Astrocyte of the cerebellum (primary cell): Measurements from ENCODE around the gene CSNK2A2.

Experiments used
- DNase-seq: peaks from one replicate; pipeline ENCODE4 v3.0.0-alpha.2; 2011; ENCODE audit warnings: low read depth
- H3K4me3 ChIP-seq: 2 replicates; pipeline ENCODE4 v1.5.1; 2011; ENCODE audit warnings: mild to moderate bottlenecking, low read depth, low read length, moderate library complexity
- in situ Hi-C: cut with HindIII; loops from 2 replicates; pipeline ENCODE4 v1.10.0; 2017; ENCODE audit warnings: low sequenced_read_pairs
- TF ChIP-seq, protein P1 (sequence below): IDR thresholded peaks from 2 replicates; pipeline ENCODE4 v1.5.1; 2012; ENCODE audit warnings: low read length, low read depth, moderate library complexity, mild to moderate bottlenecking; ENCODE audit errors: missing control alignments

Gene CSNK2A2

DNA sequence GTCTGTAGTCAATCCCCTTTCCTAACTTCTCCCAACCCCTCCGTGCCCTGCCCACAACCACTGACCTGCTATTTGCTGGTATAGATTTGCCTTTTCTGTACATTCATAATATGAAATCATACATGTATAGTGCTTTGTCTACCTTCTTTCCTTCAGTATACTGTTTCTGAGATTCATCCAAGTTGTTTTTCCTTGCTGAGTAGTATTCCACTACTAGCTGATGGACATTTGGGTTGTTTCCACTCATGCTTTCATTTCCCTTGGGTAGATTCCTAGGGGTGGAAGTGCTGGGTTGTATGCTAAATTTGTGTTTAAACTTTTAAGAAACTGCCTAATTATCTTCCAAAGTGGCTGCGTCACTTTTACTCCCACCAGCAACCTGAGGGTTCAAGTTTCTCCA is 27.7 kb downstream of the CSNK2A2 start:
- TF ChIP-seq, protein P1, sequence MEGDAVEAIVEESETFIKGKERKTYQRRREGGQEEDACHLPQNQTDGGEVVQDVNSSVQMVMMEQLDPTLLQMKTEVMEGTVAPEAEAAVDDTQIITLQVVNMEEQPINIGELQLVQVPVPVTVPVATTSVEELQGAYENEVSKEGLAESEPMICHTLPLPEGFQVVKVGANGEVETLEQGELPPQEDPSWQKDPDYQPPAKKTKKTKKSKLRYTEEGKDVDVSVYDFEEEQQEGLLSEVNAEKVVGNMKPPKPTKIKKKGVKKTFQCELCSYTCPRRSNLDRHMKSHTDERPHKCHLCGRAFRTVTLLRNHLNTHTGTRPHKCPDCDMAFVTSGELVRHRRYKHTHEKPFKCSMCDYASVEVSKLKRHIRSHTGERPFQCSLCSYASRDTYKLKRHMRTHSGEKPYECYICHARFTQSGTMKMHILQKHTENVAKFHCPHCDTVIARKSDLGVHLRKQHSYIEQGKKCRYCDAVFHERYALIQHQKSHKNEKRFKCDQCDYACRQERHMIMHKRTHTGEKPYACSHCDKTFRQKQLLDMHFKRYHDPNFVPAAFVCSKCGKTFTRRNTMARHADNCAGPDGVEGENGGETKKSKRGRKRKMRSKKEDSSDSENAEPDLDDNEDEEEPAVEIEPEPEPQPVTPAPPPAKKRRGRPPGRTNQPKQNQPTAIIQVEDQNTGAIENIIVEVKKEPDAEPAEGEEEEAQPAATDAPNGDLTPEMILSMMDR: no peak
- in situ Hi-C loops: no loop called here
- H3K4me3 ChIP-seq: no peak overlapping the region
- DNase-seq: no peak

DNA sequence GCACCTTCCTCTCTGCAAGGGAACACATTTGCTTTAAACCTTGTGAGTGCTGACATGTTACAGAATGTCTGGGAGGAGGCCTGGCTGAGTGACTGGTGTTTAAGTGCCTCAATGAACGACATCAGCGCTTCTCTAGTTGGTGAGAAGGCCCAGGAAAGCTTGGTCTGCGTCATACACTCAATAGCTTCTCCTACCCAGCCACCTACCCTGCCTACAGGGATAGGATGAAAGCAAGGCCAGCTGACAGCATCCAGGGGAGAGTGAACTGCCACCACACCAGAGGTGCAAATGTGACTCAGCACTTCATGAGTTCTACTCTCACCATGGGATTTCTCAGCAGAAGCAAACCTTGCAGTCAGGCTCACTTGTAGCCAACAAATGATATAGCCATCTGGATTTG is 37.1 kb downstream of the CSNK2A2 start:
- H3K4me3 ChIP-seq: no peak overlapping the region
- no peak for DNase-seq
- TF ChIP-seq, protein P1: no peak
- in situ Hi-C loops: no loop called here

DNA sequence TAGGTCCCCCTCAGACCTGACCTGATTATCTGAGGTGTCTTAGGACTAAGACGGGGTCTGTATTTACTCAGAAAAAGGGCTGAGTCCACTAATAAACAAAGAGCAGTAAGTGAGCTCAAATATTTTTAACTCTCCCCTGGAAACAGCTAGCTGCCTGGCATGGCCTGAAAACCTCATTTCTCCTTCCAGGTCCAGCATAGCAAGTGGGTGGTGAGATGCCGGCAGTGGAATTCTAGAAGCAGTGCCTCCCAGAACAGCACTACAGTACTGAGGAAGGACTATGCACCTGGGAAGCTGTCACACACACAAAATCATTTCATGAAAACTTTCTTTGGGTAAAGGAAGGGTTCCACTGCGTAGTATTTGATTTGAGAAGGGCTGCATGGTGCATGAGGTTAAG is 39.2 kb downstream of the CSNK2A2 start:
- in situ Hi-C loops: no loop called here

DNA sequence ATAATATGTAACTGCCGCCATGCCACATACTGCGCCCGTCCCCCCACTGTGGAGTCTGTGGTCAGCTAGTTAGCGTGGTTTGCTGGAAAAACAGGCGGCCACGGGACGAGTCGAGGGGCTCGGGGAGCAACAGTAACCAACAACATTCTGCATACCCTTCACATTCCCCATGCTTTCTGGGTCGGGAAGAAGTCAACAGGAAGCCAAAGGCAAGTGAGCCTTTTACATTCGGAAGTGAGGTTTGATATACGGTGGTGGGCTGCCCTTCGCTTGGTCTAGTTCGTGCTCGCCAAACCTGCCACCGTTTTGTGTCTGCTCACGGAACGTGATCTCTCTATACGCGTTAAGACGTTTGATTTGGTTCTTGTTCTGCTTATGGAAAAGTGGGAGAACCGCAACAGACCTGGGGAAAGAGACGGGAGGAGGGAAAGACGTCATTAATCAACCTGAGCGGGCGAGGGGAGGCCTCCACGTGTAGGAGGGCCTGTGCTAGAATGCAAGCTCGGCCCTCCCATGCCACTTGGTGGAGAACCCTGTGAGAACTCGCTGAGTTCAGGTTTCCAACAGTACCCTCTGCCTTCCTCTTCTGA is 39.9 kb downstream of the CSNK2A2 start:
- in situ Hi-C loops: no loop called here
- DNase-seq: no peak
- TF ChIP-seq, protein P1: no peak
- no peak overlapping the region for H3K4me3 ChIP-seq

More for the DNA sequence above, 39.2 kb downstream of the CSNK2A2 start:
- TF ChIP-seq, protein P1: no peak
- no peak for DNase-seq
- no peak overlapping the region for H3K4me3 ChIP-seq

DNA sequence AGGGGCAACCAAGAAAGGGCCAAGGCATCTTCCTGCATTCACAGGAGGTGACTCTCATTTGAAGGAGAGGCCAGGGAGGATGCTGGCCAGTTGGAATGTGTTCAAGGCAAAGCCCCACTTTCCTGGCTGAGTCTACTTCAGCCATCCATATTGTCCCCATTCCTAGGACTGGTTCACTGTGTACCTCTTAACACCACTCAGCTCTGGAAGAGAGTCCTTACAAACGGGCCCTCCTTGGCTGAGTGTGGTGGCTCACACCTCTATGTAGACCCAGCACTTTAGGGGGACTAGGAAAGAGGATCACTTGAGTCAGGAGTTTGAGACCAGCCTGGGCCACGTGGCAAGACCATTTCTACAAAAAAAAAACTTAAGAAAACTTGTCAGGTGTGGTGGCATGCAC is 40.7 kb downstream of the CSNK2A2 start:
- TF ChIP-seq, protein P1: no peak
- H3K4me3 ChIP-seq: no peak overlapping the region

DNA sequence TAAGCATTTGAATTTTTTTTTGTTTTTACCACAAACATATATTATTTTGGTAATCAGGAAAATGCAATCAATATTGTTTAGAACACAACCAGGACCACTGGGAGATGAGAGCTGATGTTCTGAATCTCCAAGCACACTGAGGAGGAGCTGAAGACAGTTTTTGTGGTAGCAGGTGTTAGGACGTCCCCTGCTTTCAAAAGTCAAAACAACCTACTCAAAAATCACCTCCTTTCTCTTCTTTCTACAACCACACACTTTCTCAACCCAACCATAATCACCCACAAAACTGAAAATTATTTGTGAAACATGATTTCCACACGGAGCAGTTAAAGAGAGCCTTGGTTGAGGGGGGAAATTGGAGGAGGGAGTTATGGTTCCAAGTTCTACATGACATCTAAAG is 42.1 kb downstream of the CSNK2A2 start:
- DNase-seq: no peak
- no peak overlapping the region for H3K4me3 ChIP-seq
- in situ Hi-C loops: no loop called here
- TF ChIP-seq, protein P1: no peak

More for the DNA sequence above, 40.7 kb downstream of the CSNK2A2 start:
- in situ Hi-C loops: no loop called here
- no peak for DNase-seq

DNA sequence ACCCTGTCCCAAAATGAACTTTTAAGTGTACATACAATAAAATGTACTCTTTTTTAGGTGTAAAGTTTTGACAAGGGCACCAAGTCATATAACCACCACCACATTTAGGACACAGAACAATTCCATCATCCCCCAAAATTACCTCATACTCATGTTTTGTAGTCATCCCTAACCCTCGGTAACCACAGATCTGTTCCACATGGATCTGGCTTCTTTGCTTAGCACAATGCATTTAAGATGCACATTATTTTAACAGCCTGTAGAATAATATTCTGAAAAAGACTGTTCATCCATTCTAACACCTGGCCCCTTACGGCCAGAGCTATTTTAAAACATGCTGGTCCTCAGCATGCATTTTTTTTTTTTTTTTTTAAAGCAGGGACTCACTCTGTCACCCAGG is 43.6 kb downstream of the CSNK2A2 start:
- in situ Hi-C loops: no loop called here
- TF ChIP-seq, protein P1: no peak
- no peak for DNase-seq
- H3K4me3 ChIP-seq: no peak overlapping the region
